AG09319 (cell line): ENCODE measurements around the gene AKAP10.

Experiments used
- DNase-seq: peaks from one replicate; pipeline ENCODE4 v3.0.0-alpha.2; 2010; ENCODE audit warnings: low read depth; ENCODE audit errors: extremely low read depth
- TF ChIP-seq, protein P1 (sequence below): IDR thresholded peaks from 2 replicates; pipeline ENCODE4 v1.5.1; 2011; ENCODE audit warnings: low read depth, mild to moderate bottlenecking, inconsistent platforms, low read length, moderate library complexity

AKAP10 gene

DNA sequence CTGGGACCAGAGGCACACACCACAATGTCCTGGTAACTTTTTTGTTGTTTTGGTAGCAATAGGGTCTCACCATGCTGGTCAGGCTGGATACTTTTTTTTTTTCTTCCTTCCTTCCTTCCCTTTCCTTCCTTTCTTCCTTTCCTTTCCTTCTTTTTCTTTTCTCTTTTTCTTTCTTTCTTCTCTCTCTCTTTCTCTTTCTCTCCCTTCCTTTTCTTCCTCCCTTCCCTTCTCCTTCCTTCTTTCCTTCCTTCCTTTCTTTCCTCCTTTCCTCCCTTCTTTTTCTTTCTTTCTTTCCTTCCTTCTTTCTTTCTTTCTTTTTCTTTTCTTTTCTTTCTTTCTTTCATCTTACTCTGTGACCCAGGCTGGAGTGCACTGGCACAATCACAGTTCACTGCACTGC lies 91.5 kb downstream of the AKAP10 start:
- TF ChIP-seq, protein P1, sequence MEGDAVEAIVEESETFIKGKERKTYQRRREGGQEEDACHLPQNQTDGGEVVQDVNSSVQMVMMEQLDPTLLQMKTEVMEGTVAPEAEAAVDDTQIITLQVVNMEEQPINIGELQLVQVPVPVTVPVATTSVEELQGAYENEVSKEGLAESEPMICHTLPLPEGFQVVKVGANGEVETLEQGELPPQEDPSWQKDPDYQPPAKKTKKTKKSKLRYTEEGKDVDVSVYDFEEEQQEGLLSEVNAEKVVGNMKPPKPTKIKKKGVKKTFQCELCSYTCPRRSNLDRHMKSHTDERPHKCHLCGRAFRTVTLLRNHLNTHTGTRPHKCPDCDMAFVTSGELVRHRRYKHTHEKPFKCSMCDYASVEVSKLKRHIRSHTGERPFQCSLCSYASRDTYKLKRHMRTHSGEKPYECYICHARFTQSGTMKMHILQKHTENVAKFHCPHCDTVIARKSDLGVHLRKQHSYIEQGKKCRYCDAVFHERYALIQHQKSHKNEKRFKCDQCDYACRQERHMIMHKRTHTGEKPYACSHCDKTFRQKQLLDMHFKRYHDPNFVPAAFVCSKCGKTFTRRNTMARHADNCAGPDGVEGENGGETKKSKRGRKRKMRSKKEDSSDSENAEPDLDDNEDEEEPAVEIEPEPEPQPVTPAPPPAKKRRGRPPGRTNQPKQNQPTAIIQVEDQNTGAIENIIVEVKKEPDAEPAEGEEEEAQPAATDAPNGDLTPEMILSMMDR: no peak
- DNase-seq: no peak

DNA sequence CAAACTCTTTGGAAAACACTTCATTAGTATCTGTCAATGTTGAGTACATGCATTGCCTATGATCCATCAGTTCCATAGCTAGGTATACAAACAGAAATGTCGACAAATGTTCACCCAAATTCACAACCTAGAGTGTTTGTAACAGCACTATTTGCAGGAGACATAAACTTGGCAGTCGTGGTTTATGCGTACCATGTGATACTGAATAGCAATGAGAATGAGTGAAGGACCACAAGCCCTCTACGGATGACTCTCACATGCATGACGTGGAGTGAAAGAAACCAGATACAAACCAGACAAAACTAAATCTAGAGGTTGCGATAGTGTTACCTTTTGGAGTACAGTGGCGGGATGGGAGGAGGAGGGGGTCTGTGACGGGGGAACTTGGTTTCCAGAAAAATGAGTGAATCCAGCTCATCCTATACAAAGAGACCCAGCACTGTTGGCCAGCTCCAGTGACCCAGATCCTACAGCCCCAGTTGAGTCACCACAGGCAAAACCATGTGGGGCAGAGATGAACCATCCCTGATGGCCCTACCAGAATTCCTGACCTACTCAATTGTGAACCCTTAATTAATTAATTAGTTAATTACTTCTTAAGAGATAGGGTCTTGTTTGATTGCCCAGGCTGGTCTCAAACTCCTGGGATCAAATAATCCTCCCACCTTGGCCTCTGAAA lies 94.0 kb downstream of the AKAP10 start:
- no peak for DNase-seq
- TF ChIP-seq, protein P1: no peak

DNA sequence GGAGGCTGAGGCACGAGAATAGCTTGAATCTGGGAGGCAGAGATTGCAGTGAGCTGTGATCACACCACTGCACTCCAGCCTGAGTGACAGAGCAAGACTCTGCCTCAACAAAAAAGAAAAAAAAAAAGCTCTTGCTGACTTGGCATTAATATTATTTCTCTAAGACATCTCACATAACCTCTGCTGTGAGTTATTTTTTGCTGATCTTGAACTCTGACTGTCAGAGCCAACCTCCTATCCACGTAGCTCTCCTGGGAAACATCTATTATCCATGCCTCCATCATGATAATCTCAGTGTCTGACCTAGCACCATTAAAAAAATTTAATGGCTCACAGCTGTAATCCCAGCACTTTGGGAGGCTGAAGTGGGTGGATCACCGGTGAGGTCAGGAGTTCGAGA lies 97.2 kb downstream of the AKAP10 start:
- DNase-seq: no peak
- TF ChIP-seq, protein P1: no peak

DNA sequence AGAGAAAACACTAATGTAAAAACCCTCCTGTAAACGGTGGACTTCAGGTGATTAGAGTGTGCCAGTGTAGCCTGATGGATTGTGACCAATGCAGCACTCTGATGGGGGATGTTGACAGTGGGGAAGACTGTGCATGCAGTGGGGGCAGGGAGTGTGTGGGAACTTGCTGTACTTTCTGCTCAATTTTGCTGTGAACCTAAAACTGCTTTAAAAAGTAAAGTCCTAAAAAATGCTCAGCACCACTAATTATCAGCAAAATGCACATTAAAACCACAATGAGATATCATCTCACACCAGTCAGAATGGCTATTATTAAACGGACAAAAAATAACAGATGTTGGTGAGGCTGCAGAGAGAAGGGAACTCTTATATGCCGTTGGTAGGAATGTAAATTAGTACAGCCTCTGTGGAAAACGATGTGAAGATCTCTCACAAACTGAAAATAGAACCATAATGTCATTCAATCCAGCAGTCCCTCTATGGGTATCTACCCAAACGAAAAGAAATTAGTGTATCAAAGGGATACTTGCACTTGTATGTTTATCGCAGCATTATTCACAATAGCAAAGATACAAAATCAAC lies 100.2 kb downstream of the AKAP10 start:
- TF ChIP-seq, protein P1: no peak
- DNase-seq: no peak

DNA sequence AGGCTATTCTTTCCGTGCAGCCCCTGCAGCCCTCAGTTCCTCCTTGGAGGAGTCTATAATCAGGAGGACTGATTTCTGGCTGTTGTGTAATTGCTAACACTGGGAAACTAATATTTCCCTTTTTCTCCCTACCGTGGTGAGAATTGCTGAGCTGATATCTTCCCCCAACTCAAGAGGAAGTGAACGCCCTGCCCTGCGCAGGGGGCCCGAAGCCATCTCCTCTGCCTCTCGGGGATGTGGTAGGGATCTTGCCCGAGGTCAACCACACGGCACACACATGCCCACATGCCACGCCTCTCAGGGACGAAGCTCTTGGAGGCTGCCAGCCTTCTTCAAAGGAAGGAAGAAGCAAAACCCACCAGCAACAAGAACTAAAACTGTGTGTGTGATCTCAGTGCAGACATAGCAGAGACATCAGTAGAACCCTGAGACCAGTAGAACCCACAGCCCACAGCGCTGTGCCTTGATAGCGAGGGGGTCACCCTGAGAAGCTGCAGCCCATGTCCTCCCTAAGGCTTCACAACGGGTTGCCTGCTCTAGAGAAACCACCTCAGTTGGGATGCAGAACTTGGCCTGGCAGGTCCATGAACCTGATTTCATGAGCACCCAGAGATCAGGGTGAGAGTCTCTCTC lies 101.0 kb downstream of the AKAP10 start:
- TF ChIP-seq, protein P1: no peak

DNA sequence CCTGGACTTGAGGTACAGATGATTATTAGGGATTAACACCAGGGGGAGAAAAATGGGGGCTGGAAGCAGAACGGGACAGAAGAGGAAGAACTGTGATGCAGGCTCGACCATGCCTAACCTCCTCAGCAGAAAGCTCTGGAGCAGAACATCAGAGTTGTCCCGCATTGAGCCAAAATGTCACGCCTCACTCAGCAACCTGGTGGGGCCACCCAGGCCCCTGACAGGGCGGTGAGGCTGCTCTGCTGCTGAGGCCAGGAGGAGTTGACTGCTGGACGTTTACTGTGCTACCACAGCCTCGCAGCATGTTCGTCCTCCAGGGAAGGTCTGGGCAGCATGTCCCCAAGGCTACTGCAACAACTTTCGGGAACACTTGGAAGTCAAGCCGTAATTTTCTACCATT lies 103.4 kb downstream of the AKAP10 start:
- TF ChIP-seq, protein P1: no peak
- no peak for DNase-seq

More for the DNA sequence above, 101.0 kb downstream of the AKAP10 start:
- DNase-seq: no peak

DNA sequence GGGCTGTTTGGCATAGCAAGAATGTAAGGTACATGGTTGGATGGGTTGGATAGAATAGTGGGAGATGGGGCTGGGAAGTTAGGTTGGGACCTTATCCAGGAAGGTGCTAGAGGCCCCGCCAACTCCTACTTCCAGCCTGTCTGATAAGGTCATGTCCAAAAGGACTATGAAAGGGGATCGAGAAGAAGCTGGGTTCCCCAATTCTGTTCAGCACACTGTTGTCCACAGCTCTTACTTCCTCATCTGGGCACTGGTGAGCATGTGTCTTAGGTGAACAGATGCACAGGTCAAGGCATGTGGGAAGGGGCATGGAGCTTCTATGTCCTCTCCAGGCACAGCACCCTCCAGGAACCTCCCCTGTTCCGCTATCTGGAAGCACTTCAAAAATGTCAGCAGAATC lies 104.3 kb downstream of the AKAP10 start:
- no peak for DNase-seq
- TF ChIP-seq, protein P1: no peak
